ENCODE data around the gene PCDHGB2.
"Not testable (repeated sequence)": the region's sequence is repeated elsewhere in the genome, so short reads cannot be mapped to it uniquely, and the experiment has no call there.

The PCDHGB2 gene

GRCh38 chr5:141363952-141364660 is 4.3 kb downstream of the PCDHGB2 start, which contains the start of gene PCDHGA5:
PCDHGA5 (plus strand) TSS chr5:141364162; CDS start chr5:141364331, 169 bp downstream.
- Mint-ChIP-seq H3K9me3 (peaks cover 51% of the 10 kb centered on the region), H3K27me3 (peaks cover 89% of the 10 kb centered on the region), H3K27ac (no peak within 1 kb of the TSS), H3K4me1 (ENCODE audit: low read depth) (peaks cover 2% of the 10 kb centered on the region), H3K4me3 (no peak within 1 kb of the TSS), H3K36me3 (ENCODE audit: low read depth) (peaks cover 31% of the 10 kb centered on the region)
- no peak for DNase-seq

GRCh38 chr5:141366016-141366896 is 6.5 kb downstream of the PCDHGB2 start:
- peaks cover 52% of the 10 kb centered on the region for H3K9me3 Mint-ChIP-seq
- H3K36me3 Mint-ChIP-seq (ENCODE audit: low read depth), result peaks cover 31% of the 10 kb centered on the region
- H3K27me3 Mint-ChIP-seq, result peaks cover 90% of the 10 kb centered on the region

GRCh38 chr5:141369994-141370848 is 10.4 kb downstream of the PCDHGB2 start, which contains the start of gene PCDHGB3:
PCDHGB3 (plus strand) TSS chr5:141370242; CDS start chr5:141370395, 153 bp downstream.
- Mint-ChIP-seq H3K9me3 (peaks cover 36% of the 10 kb centered on the region), H3K27me3 (peaks cover 93% of the 10 kb centered on the region), H3K27ac (no peak within 1 kb of the TSS), H3K4me1 (ENCODE audit: low read depth) (peaks cover 8% of the 10 kb centered on the region), H3K36me3 (ENCODE audit: low read depth) (peaks cover 25% of the 10 kb centered on the region), H3K4me3 (peak within 1 kb of the TSS; percentile 71)
- DNase-seq, result no peak

More at GRCh38 chr5:141366016-141366896, 6.5 kb downstream of the PCDHGB2 start:
- Mint-ChIP-seq H3K4me3 (no peak overlapping the region), H3K4me1 (ENCODE audit: low read depth) (peaks cover 5% of the 10 kb centered on the region), H3K27ac (no peak overlapping the region)
- DNase-seq, result no peak

DNA sequence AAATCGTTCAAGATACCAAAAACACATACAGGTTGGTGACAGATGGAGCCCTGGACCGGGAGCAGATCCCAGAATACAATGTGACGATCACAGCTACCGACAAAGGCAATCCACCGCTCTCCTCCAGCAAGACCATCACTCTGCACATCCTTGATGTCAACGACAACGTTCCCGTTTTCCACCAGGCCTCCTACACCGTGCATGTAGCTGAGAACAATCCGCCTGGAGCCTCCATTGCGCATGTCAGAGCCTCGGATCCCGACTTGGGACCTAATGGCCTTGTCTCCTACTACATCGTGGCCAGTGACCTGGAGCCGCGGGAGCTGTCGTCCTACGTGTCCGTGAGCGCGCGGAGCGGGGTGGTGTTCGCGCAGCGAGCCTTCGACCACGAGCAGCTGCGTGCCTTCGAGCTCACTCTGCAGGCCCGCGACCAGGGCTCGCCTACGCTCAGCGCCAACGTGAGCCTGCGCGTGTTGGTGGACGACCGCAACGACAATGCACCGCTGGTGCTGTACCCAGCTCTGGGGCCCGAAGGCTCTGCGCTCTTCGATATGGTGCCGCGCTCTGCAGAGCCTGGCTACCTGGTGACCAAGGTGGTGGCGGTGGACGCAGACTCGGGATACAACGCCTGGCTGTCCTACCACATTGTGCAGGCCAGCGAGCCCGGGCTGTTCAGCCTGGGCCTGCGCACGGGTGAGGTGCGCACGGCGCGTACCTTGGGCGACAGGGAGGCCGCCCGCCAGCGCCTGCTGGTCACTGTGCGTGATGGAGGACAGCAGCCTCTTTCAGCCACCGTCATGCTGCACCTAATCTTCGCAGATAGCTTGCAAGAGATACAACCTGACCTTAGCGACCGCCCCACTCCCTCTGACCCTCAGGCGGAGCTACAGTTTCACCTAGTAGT is 12.0 kb downstream of the PCDHGB2 start:
- H3K27me3 Mint-ChIP-seq, result peaks cover 90% of the 10 kb centered on the region
- H3K4me3 Mint-ChIP-seq, result no peak overlapping the region
- peaks cover 23% of the 10 kb centered on the region for H3K36me3 Mint-ChIP-seq (ENCODE audit: low read depth)
- H3K9me3 Mint-ChIP-seq, result peaks cover 35% of the 10 kb centered on the region
- H3K4me1 Mint-ChIP-seq (ENCODE audit: low read depth), result peaks cover 8% of the 10 kb centered on the region
- no peak for DNase-seq
- no peak overlapping the region for H3K27ac Mint-ChIP-seq

- DNase-seq, result no peak
- H3K4me3 Mint-ChIP-seq, result peak within 1 kb of the TSS; percentile 17
- no peak within 1 kb of the TSS for H3K27ac Mint-ChIP-seq
- peaks cover 82% of the 10 kb centered on the region for H3K27me3 Mint-ChIP-seq
- peaks cover 27% of the 10 kb centered on the region for H3K36me3 Mint-ChIP-seq (ENCODE audit: low read depth)
- peaks cover 37% of the 10 kb centered on the region for H3K9me3 Mint-ChIP-seq
- peaks cover 8% of the 10 kb centered on the region for H3K4me1 Mint-ChIP-seq (ENCODE audit: low read depth)
Measured at GRCh38 chr5:141373673-141374317, 14.0 kb downstream of the PCDHGB2 start, which contains the start of gene PCDHGA6. PCDHGA6 (plus strand) TSS chr5:141373891; CDS start chr5:141374084, 193 bp downstream.

DNA sequence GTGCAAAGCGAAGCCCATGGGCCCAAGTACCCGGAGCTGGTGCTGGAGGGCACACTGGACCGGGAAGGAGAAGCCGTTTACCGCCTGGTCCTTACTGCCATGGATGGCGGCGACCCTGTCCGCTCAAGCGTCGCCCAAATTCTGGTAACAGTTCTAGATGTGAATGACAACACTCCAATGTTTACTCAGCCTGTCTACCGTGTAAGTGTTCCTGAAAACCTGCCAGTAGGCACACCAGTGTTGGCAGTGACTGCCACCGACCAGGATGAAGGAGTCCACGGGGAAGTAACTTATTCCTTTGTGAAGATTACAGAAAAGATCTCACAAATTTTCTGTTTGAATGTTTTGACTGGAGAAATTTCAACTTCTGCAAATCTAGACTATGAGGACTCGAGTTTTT is 14.8 kb downstream of the PCDHGB2 start:
- H3K4me3 Mint-ChIP-seq, result no peak overlapping the region
- peaks cover 8% of the 10 kb centered on the region for H3K4me1 Mint-ChIP-seq (ENCODE audit: low read depth)
- H3K36me3 Mint-ChIP-seq (ENCODE audit: low read depth), result peaks cover 27% of the 10 kb centered on the region
- no peak overlapping the region for H3K27ac Mint-ChIP-seq
- no peak for DNase-seq
- peaks cover 78% of the 10 kb centered on the region for H3K27me3 Mint-ChIP-seq
- H3K9me3 Mint-ChIP-seq, result peaks cover 37% of the 10 kb centered on the region

GRCh38 chr5:141375444-141376155 is 15.8 kb downstream of the PCDHGB2 start:
- Mint-ChIP-seq H3K36me3 (ENCODE audit: low read depth) (peaks cover 21% of the 10 kb centered on the region), H3K27me3 (peaks cover 78% of the 10 kb centered on the region), H3K9me3 (peaks cover 31% of the 10 kb centered on the region)
- H3K4me3 Mint-ChIP-seq; H3K27ac Mint-ChIP-seq; DNase-seq; H3K4me1 Mint-ChIP-seq (ENCODE audit: low read depth): not testable (repeated sequence)

DNA sequence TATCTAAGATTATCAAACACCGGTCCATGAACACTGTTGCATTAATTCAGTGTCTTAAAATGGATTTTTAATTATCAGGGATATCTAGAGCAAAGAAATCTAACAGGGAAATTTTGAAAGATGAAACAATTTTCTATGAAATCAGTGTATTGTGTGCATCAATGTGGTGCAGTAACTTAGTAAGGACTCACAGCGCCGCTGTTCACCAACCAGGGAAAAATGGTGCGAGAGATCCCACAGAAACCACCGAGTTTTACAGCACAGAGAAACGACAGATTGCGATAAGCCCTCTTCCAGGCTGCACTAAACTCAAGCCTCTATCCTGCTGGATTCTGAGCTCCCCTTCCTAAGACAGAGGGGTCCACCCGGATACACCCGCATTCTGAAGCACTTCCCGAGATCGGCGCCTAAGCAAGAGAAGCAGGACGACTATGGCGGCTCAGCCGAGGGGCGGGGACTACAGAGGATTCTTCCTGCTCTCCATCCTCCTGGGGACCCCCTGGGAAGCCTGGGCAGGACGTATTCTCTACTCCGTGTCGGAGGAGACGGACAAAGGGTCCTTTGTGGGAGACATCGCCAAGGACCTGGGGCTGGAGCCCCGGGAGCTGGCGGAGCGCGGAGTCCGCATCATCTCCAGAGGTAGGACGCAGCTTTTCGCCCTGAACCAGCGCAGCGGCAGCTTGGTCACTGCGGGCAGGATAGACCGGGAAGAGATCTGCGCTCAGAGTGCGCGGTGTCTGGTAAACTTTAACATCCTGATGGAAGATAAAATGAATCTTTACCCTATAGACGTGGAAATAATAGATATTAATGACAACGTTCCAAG is 22.9 kb downstream of the PCDHGB2 start, which contains the start of gene PCDHGA7:
Gene PCDHGA7, plus strand, starts transcription at position 274 of the 826 bp plus-strand sequence. Its CDS starts 158 bp downstream, at position 432.
- peaks cover 7% of the 10 kb centered on the region for H3K36me3 Mint-ChIP-seq (ENCODE audit: low read depth)
- peaks cover 76% of the 10 kb centered on the region for H3K27me3 Mint-ChIP-seq
- no peak within 1 kb of the TSS for H3K27ac Mint-ChIP-seq
- H3K4me1 Mint-ChIP-seq (ENCODE audit: low read depth), result no peaks in the 10 kb centered on the region
- peak within 1 kb of the TSS; percentile 49 for H3K4me3 Mint-ChIP-seq
- peaks cover 33% of the 10 kb centered on the region for H3K9me3 Mint-ChIP-seq
- DNase-seq, result no peak

- peaks cover 35% of the 10 kb centered on the region for H3K9me3 Mint-ChIP-seq
- H3K4me1 Mint-ChIP-seq (ENCODE audit: low read depth), result no peaks in the 10 kb centered on the region
- H3K27ac Mint-ChIP-seq, result no peak overlapping the region
- no peak for DNase-seq
- H3K4me3 Mint-ChIP-seq, result no peak overlapping the region
- peaks cover 79% of the 10 kb centered on the region for H3K27me3 Mint-ChIP-seq
- H3K36me3 Mint-ChIP-seq (ENCODE audit: low read depth), result peaks cover 9% of the 10 kb centered on the region
Measured at GRCh38 chr5:141383345-141383744, 23.6 kb downstream of the PCDHGB2 start.

GRCh38 chr5:141384471-141385267 is 24.9 kb downstream of the PCDHGB2 start:
- peaks cover 13% of the 10 kb centered on the region for H3K36me3 Mint-ChIP-seq (ENCODE audit: low read depth)
- peaks cover 88% of the 10 kb centered on the region for H3K27me3 Mint-ChIP-seq
- DNase-seq, result no peak
- no peak overlapping the region for H3K27ac Mint-ChIP-seq
- peaks cover 46% of the 10 kb centered on the region for H3K9me3 Mint-ChIP-seq
- no peaks in the 10 kb centered on the region for H3K4me1 Mint-ChIP-seq (ENCODE audit: low read depth)
- H3K4me3 Mint-ChIP-seq, result no peak overlapping the region

Measured in activated T-cell treated with anti-CD3 and anti-CD28 coated beads, Interleukin-2, amount 50 U/mL, for 24 hours (primary cell).